Kidney epithelial cell (primary cell): ENCODE measurements around the gene B3GAT1. TPM values are rescaled to one million over a fixed set of nuclear protein-coding genes. Genes with fewer than 3 reads are reported as not detected.

Experiments
- DNase-seq: peaks from one replicate; pipeline ENCODE4 v3.0.0-alpha.2; 2010; ENCODE audit warnings: low read depth
- H3K27me3 ChIP-seq: 2 replicates; pipeline ENCODE4 v1.6.0; 2011; ENCODE audit warnings: low read length; ENCODE audit not compliant: control insufficient read depth, insufficient read depth
- H3K36me3 ChIP-seq: 2 replicates; pipeline ENCODE4 v1.5.1; 2011; ENCODE audit warnings: low read length; ENCODE audit not compliant: control insufficient read depth, insufficient read depth
- H3K4me3 ChIP-seq: 2 replicates; pipeline ENCODE4 v1.5.1; 2011; ENCODE audit warnings: low read depth, mild to moderate bottlenecking, control low read depth, low read length
- CTCF ChIP-seq: IDR thresholded peaks from 2 replicates; pipeline ENCODE4 v1.5.1; 2011; ENCODE audit warnings: mild to moderate bottlenecking, moderate library complexity, low read length, control low read depth, inconsistent platforms; ENCODE audit not compliant: insufficient read depth, poor library complexity, severe bottlenecking
- total RNA-seq: library from RNA; depleted of rRNA; stranded (reverse); fragments of >200 nt; gene quantifications from 2 replicates; pipeline ENCODE4 v1.2.3, GENCODE V29; 2015

The B3GAT1 gene
- total RNA-seq, 1 donor from 2014 or later, result 0.71 TPM

GRCh38 chr11:134364261-134364660 lies 47.8 kb downstream of the B3GAT1 start:
- Histone ChIP-seq H3K27me3 (no peaks in the 10 kb centered on the region), H3K36me3 (no peaks in the 10 kb centered on the region), H3K4me3 (no peak overlapping the region)
- no peak for DNase-seq
- TF ChIP-seq CTCF, result no peak

DNA sequence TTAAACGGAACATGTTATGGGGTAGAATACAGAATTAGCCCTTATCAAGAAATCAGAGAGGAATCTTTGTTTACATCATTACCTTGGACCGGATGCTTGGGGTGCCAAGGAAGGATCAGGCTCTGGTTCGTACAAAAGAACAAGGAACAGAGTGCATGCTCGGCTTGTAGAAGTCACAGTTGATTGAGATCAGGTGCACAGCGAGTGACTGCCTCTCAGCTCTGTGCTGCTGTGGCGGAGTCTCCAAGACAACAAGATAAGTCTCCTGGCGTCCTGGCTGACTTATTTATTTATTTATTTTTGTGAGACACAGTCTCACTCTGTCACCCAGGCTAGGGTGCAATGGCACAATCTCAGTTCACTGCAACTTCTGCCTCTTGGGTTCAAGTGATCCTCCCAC lies 48.5 kb downstream of the B3GAT1 start:
- TF ChIP-seq CTCF, result no peak

DNA sequence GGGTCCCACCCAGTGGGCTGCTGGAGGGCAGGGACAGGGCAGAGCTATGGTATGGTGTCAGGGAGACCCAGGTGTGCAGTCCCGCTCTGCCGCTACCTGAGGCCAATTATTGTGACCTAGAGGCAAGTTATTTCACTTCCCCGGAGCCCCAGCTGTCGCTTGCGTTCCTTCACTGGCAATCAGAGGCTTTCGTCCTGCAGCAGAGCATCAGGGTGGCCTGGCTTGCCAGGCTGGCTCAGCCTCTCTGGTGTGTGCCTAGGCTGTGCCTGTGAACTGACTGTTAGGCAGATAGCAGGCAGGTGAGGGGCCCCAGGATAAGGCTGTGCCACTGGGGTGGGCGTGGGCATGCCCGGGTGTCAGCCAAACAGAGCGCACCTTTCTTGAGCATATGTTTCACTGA lies 48.9 kb downstream of the B3GAT1 start:
- H3K4me3 ChIP-seq, result no peak overlapping the region
- H3K36me3 ChIP-seq, result no peaks in the 10 kb centered on the region
- no peak for DNase-seq
- no peaks in the 10 kb centered on the region for H3K27me3 ChIP-seq
- TF ChIP-seq CTCF, result no peak

More for the DNA sequence above, 48.5 kb downstream of the B3GAT1 start:
- no peaks in the 10 kb centered on the region for H3K27me3 ChIP-seq
- H3K4me3 ChIP-seq, result no peak overlapping the region
- no peak for DNase-seq
- H3K36me3 ChIP-seq, result no peaks in the 10 kb centered on the region

DNA sequence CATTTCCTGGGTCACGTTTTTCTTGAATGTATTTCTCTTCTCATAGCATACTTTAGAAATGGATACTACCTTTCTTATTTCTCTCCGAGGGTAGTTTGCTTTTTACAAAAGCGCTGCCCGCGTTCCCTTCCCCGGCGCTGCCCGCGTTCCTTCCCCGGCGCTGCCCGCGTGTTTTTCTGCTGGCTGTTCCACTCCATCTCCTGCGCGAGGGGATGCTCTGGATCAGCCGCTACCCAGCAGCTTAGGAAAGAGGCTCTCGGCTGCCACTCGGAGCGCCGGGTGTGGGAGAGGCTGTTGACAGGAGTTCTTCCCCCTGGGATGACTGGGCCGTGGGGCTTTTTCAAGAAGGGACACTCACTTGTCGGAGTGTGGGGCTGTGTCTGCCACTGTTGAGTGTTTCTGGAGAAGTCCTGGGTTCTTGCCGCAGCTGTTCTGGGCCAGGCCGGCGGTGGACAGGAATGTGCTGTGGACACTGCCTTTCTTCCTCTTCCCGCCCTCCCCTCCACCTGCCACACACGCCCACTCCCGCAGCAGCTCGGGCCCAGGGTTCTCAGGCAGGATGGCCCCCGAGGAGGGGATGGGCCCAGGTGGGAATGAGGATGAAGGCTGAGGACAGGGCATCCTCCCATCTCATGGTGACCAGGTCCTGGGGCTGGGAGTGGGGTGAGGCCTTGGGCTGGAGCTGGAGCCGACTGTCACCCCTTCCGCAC lies 49.7 kb downstream of the B3GAT1 start:
- no peak for TF ChIP-seq CTCF
- Histone ChIP-seq H3K36me3 (no peaks in the 10 kb centered on the region), H3K4me3 (no peak overlapping the region), H3K27me3 (no peaks in the 10 kb centered on the region)
- no peak for DNase-seq

DNA sequence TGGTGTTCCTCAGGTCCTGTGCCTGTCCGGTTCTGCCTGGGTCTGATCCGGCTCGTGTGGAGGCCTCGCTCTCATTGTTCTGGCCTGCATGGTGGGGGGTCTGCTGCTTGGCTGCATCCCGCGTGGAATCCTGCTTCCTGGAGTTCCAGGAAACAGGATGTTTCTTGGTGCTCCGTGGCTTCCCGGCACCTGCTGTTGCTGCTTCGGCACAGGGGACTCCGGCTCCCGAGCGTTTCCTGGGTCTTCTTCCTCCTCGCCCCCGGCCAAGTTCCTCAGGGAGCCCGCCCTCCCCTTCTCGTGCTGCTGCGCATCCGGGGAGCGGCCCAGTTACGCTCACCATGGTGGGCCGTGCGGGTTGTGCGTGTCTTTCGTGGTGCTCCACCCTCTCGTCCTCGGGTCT lies 50.4 kb downstream of the B3GAT1 start:
- Histone ChIP-seq H3K4me3 (no peak overlapping the region), H3K27me3 (no peaks in the 10 kb centered on the region), H3K36me3 (no peaks in the 10 kb centered on the region)
- DNase-seq, result no peak
- no peak for TF ChIP-seq CTCF
